H1 (cell line): ENCODE results near the gene ABHD11.

Source experiments
- CREB1 ChIP-seq: IDR thresholded peaks from 2 replicates; pipeline ENCODE4 v1.6.1; 2012; ENCODE audit warnings: inconsistent platforms
- CTCF ChIP-seq, 3 experiments: IDR thresholded peaks; 1 replicate in 2 of 3; 2 replicates in 1 of 3; pipeline versions ENCODE4 v1.5.1 to v1.6.1; 2011; ENCODE audit warnings: low read length in 3 of 3, mild to moderate bottlenecking in 3 of 3, inconsistent platforms in 2 of 3, low read depth in 1 of 3, moderate library complexity in 1 of 3; ENCODE audit not compliant: insufficient read depth in 1 of 3; ENCODE audit errors: control extremely low read depth in 1 of 3
- EZH2 ChIP-seq: fragments of 200-600 bp; sonication (generic); IDR thresholded peaks from 2 replicates; pipeline ENCODE4 v1.7.1; 2012; ENCODE audit warnings: low read depth, mild to moderate bottlenecking, moderate library complexity, low read length, inconsistent platforms; ENCODE audit not compliant: severe bottlenecking
- NRF1 ChIP-seq: IDR thresholded peaks from 2 replicates; pipeline ENCODE4 v1.6.1; 2011; ENCODE audit warnings: mild to moderate bottlenecking, low read depth, low read length, improper control_type of control experiment
- PHF8 ChIP-seq: fragments of 200-600 bp; sonication (generic); conservative IDR thresholded peaks from 2 replicates; pipeline ENCODE4 v1.7.1; 2012; ENCODE audit warnings: low read depth, mild to moderate bottlenecking, inconsistent platforms, low read length, moderate library complexity
- POLR2A ChIP-seq, 2 experiments: IDR thresholded peaks; 1 replicate in 1 of 2; 2 replicates in 1 of 2; pipeline ENCODE4 v1.6.1; 2011; ENCODE audit warnings: low read depth in 2 of 2, low read length in 2 of 2, mild to moderate bottlenecking in 2 of 2; ENCODE audit errors: control extremely low read depth in 1 of 2
- SP1 ChIP-seq: IDR thresholded peaks from 2 replicates; pipeline ENCODE4 v1.6.1; 2011; ENCODE audit warnings: low read depth, low read length
- YY1 ChIP-seq: IDR thresholded peaks from 2 replicates; pipeline ENCODE4 v1.6.1; 2011; ENCODE audit warnings: low read depth, mild to moderate bottlenecking, low read length
- TF ChIP-seq, protein P1 (sequence below): IDR thresholded peaks from 2 replicates; pipeline ENCODE4 v1.6.1; 2012; ENCODE audit warnings: inconsistent platforms
- TF ChIP-seq, protein P2 (sequence below): IDR thresholded peaks from 2 replicates; pipeline ENCODE4 v1.6.1; 2012; ENCODE audit warnings: low read length, inconsistent platforms

DNA sequence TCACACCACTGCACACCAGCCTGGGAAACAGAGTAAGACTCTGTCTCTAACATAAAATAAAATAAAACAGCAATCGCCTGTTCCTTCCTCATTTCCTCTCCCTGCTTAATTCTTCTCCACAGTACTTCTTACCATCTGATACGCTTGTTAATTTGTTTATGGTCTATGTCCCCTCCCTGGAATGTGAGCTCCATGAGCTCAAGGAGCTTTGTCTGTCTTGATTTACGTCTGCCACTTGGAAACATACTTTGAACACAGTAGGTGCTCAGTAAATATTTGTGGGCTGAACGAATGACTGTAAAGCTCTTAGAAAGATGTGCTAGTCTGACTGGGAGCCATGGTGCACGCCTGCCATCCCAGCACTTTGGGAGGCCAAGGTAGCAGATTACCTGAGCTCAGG is 10.1 kb downstream of the ABHD11 start:
- TF ChIP-seq NRF1 (no peak), POLR2A (IDR thresholded peaks at IDR 0.05; ENCODE audit: control extremely low read depth in 1 of 2, low read depth in 2 of 2, low read length in 2 of 2) (no peak), PHF8 (no peak), CTCF (IDR thresholded peaks at IDR 0.05; ENCODE audit: control extremely low read depth in 1 of 3, insufficient read depth in 1 of 3, low read depth in 1 of 3, low read length in 3 of 3) (no peak), YY1 (no peak), CREB1 (no peak), EZH2 (no peak), SP1 (no peak)
- TF ChIP-seq, protein P1, sequence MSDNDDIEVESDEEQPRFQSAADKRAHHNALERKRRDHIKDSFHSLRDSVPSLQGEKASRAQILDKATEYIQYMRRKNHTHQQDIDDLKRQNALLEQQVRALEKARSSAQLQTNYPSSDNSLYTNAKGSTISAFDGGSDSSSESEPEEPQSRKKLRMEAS: no peak
- TF ChIP-seq, protein P2, sequence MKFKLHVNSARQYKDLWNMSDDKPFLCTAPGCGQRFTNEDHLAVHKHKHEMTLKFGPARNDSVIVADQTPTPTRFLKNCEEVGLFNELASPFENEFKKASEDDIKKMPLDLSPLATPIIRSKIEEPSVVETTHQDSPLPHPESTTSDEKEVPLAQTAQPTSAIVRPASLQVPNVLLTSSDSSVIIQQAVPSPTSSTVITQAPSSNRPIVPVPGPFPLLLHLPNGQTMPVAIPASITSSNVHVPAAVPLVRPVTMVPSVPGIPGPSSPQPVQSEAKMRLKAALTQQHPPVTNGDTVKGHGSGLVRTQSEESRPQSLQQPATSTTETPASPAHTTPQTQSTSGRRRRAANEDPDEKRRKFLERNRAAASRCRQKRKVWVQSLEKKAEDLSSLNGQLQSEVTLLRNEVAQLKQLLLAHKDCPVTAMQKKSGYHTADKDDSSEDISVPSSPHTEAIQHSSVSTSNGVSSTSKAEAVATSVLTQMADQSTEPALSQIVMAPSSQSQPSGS: no peak
